ENCODE measurements around the gene DEDD.
A peak's percentile ranks its signal among the peaks of the same experiment; 100 is the strongest.

- TF ChIP-seq, protein P1, sequence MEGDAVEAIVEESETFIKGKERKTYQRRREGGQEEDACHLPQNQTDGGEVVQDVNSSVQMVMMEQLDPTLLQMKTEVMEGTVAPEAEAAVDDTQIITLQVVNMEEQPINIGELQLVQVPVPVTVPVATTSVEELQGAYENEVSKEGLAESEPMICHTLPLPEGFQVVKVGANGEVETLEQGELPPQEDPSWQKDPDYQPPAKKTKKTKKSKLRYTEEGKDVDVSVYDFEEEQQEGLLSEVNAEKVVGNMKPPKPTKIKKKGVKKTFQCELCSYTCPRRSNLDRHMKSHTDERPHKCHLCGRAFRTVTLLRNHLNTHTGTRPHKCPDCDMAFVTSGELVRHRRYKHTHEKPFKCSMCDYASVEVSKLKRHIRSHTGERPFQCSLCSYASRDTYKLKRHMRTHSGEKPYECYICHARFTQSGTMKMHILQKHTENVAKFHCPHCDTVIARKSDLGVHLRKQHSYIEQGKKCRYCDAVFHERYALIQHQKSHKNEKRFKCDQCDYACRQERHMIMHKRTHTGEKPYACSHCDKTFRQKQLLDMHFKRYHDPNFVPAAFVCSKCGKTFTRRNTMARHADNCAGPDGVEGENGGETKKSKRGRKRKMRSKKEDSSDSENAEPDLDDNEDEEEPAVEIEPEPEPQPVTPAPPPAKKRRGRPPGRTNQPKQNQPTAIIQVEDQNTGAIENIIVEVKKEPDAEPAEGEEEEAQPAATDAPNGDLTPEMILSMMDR (IDR thresholded peaks at IDR 0.05 in 2 of 3, conservative IDR thresholded peaks at IDR 0.05 in 1 of 3; ENCODE audit: borderline replicate concordance in 1 of 3, insufficient read depth in 1 of 3, low read depth in 2 of 3, low read length in 2 of 3) = peak in 2 of 3 experiments; percentile 34 to 43; a peak in 3 of 6 replicates
- TF ChIP-seq POLR2A (IDR thresholded peaks at IDR 0.05; ENCODE audit: borderline replicate concordance, extremely low read depth, insufficient read depth, insufficient read length) (peak; percentile 37), RAD21 (IDR thresholded peaks at IDR 0.05; ENCODE audit: low read depth) (no peak)
Measured at GRCh38 chr1:161159087-161159912, 26.8 kb upstream of the DEDD start, which contains the start of gene USP21.

Data from HCT116 (cell line).